HAP-1 (cell line): ENCODE data around the gene UGT1A7.
A peak's percentile ranks its signal among the peaks of the same experiment; 100 is the strongest.

Experiments
- DNase-seq, 2 experiments: peaks; one replicate each; pipeline ENCODE4 v3.0.0-alpha.2; 2016 to 2020; ENCODE audit warnings: low spot score in 2 of 2
- H3K27me3 ChIP-seq: fragments of 250-450 bp; sonication (Bioruptor Pico); 2 replicates; pipeline ENCODE4 v1.5.1; 2020; ENCODE audit warnings: low read depth, mild to moderate bottlenecking, moderate library complexity
- H3K36me3 ChIP-seq: fragments of 250-450 bp; sonication (Bioruptor Pico); replicated peaks from 2 replicates; pipeline ENCODE4 v1.5.1; 2020; ENCODE audit warnings: mild to moderate bottlenecking
- H3K4me1 ChIP-seq: fragments of 250-450 bp; sonication (Bioruptor Pico); 2 replicates; pipeline ENCODE4 v1.5.1; 2020; ENCODE audit warnings: mild to moderate bottlenecking
- H3K4me3 ChIP-seq: fragments of 250-450 bp; sonication (Bioruptor Pico); 2 replicates; pipeline ENCODE4 v1.5.1; 2020; ENCODE audit warnings: mild to moderate bottlenecking, moderate library complexity
- H3K9me3 ChIP-seq: fragments of 250-450 bp; sonication (Bioruptor Pico); 2 replicates; pipeline ENCODE4 v1.5.1; 2020; ENCODE audit warnings: mild to moderate bottlenecking, moderate library complexity
- in situ Hi-C: fragments of 300-500 bp; cut with MboI; formaldehyde crosslinking; loops from 3 replicates; pipeline ENCODE4 v1.14.3; 2020; ENCODE audit warnings: low sequenced_read_pairs, inconsistent platforms, mixed read lengths

Gene UGT1A7

GRCh38 chr2:233819884-233820773 is 138.4 kb downstream of the UGT1A7 start:
- Histone ChIP-seq H3K27me3 (no peaks in the 10 kb centered on the region), H3K4me1 (peaks cover 2% of the 10 kb centered on the region; the same call in 1 of the 2 replicates), H3K36me3 (no peaks in the 10 kb centered on the region), H3K4me3 (no peak overlapping the region), H3K9me3 (no peaks in the 10 kb centered on the region)
- peak in 1 of 2 experiments; percentile 3 for DNase-seq
- in situ Hi-C loops: no loop called here

GRCh38 chr2:233820774-233821105 is 139.0 kb downstream of the UGT1A7 start:
- Histone ChIP-seq H3K4me3 (no peak overlapping the region), H3K27me3 (no peaks in the 10 kb centered on the region), H3K36me3 (no peaks in the 10 kb centered on the region), H3K9me3 (no peaks in the 10 kb centered on the region), H3K4me1 (peaks cover 2% of the 10 kb centered on the region; the same call in 1 of the 2 replicates)
- in situ Hi-C loops: no loop called here
- DNase-seq: peak in 1 of 2 experiments; percentile 5

GRCh38 chr2:233821196-233821595 is 139.5 kb downstream of the UGT1A7 start:
- H3K36me3 ChIP-seq: no peaks in the 10 kb centered on the region

GRCh38 chr2:233821709-233822100 is 140.0 kb downstream of the UGT1A7 start:
- in situ Hi-C loops: no loop called here
- peaks cover 2% of the 10 kb centered on the region; the same call in 1 of the 2 replicates for H3K4me1 ChIP-seq

More at GRCh38 chr2:233821196-233821595, 139.5 kb downstream of the UGT1A7 start:
- no peak overlapping the region for H3K4me3 ChIP-seq
- peak in 1 of 2 experiments; percentile 3 for DNase-seq
- no peaks in the 10 kb centered on the region for H3K9me3 ChIP-seq
- H3K4me1 ChIP-seq: peaks cover 2% of the 10 kb centered on the region; the same call in 1 of the 2 replicates
- no peaks in the 10 kb centered on the region for H3K27me3 ChIP-seq
- in situ Hi-C loops: no loop called here

GRCh38 chr2:233822101-233822771 is 140.5 kb downstream of the UGT1A7 start:
- Histone ChIP-seq H3K27me3 (no peaks in the 10 kb centered on the region), H3K4me3 (no peak overlapping the region), H3K4me1 (peaks cover 2% of the 10 kb centered on the region; the same call in 1 of the 2 replicates), H3K36me3 (no peaks in the 10 kb centered on the region), H3K9me3 (no peaks in the 10 kb centered on the region)
- in situ Hi-C loops: no loop called here
- DNase-seq: peak in 1 of 2 experiments; percentile 5

More at GRCh38 chr2:233821709-233822100, 140.0 kb downstream of the UGT1A7 start:
- peak in 1 of 2 experiments; percentile 3 for DNase-seq
- Histone ChIP-seq H3K9me3 (no peaks in the 10 kb centered on the region), H3K36me3 (no peaks in the 10 kb centered on the region), H3K27me3 (no peaks in the 10 kb centered on the region), H3K4me3 (no peak overlapping the region)
